MM.1S (cell line): Measurements from ENCODE around the gene MOCOS.

Source experiments
- DNase-seq: peaks from one replicate; pipeline ENCODE4 v3.0.0-alpha.2; 2015
- H2AFZ ChIP-seq: fragments of 300-600 bp; sonication (generic); 2 replicates; pipeline ENCODE4 v1.6.0; 2016; ENCODE audit warnings: antibody characterized with exemption, low read length
- H3F3A ChIP-seq: fragments of 300-600 bp; sonication (generic); 2 replicates; pipeline ENCODE4 v1.6.1; 2016; ENCODE audit warnings: mild to moderate bottlenecking, antibody characterized with exemption, low read length, moderate library complexity, mixed read lengths; ENCODE audit not compliant: insufficient read depth
- H3K27ac ChIP-seq: fragments of 300-600 bp; sonication (generic); 2 replicates; pipeline ENCODE4 v1.5.1; 2016; ENCODE audit warnings: mild to moderate bottlenecking, low read length
- H3K27me3 ChIP-seq: fragments of 300-600 bp; sonication (generic); replicated peaks from 2 replicates; pipeline ENCODE4 v1.6.0; 2016; ENCODE audit warnings: low read length; ENCODE audit not compliant: insufficient read depth
- H3K36me3 ChIP-seq: fragments of 300-600 bp; sonication (generic); replicated peaks from 2 replicates; pipeline ENCODE4 v1.6.1; 2016; ENCODE audit warnings: mild to moderate bottlenecking, low read length, mixed read lengths; ENCODE audit not compliant: insufficient read depth
- H3K4me1 ChIP-seq: fragments of 300-600 bp; sonication (generic); 2 replicates; pipeline ENCODE4 v1.6.1; 2016; ENCODE audit warnings: low read length, mixed read lengths
- H3K4me2 ChIP-seq: fragments of 300-600 bp; sonication (generic); 2 replicates; pipeline ENCODE4 v1.6.0; 2016; ENCODE audit warnings: low read depth, low read length
- H3K4me3 ChIP-seq: fragments of 300-600 bp; sonication (generic); 2 replicates; pipeline ENCODE4 v1.5.1; 2016; ENCODE audit warnings: low read length, mixed read lengths
- H3K79me2 ChIP-seq: fragments of 300-600 bp; sonication (generic); 2 replicates; pipeline ENCODE4 v1.6.1; 2016; ENCODE audit warnings: mixed run types, low read length, mixed read lengths
- H3K9ac ChIP-seq: fragments of 300-600 bp; sonication (generic); 2 replicates; pipeline ENCODE4 v1.6.1; 2016; ENCODE audit warnings: low read length, mixed read lengths
- H3K9me2 ChIP-seq: fragments of 300-600 bp; sonication (generic); replicated peaks from 2 replicates; pipeline ENCODE4 v1.6.1; 2016; ENCODE audit warnings: mild to moderate bottlenecking, low read length, mixed read lengths; ENCODE audit not compliant: insufficient read depth
- H3K9me3 ChIP-seq: fragments of 300-600 bp; sonication (generic); replicated peaks from 2 replicates; pipeline ENCODE4 v1.6.1; 2016; ENCODE audit warnings: mild to moderate bottlenecking, low read length, mixed read lengths; ENCODE audit not compliant: insufficient read depth
- H4K20me1 ChIP-seq: fragments of 300-600 bp; sonication (generic); 2 replicates; pipeline ENCODE4 v1.6.1; 2016; ENCODE audit warnings: mild to moderate bottlenecking, low read length, moderate library complexity, mixed read lengths; ENCODE audit not compliant: insufficient read depth
- CTCF ChIP-seq: fragments of 300-600 bp; sonication (generic); IDR thresholded peaks from 2 replicates; pipeline ENCODE4 v1.5.1; 2016; ENCODE audit warnings: antibody characterized with exemption, low read length, mixed read lengths
- EZH2 ChIP-seq: fragments of 300-600 bp; sonication (generic); optimal IDR thresholded peaks from 2 replicates; pipeline ENCODE3; 2017; ENCODE audit warnings: low read depth, mild to moderate bottlenecking, antibody characterized with exemption, low read length, mixed read lengths
- EZH2phosphoT487 ChIP-seq: fragments of 300-600 bp; sonication (generic); IDR thresholded peaks from 2 replicates; pipeline ENCODE4 v1.6.1; 2018; ENCODE audit warnings: antibody characterized with exemption, low read length

MOCOS gene

GRCh38 chr18:36250827-36251226, 63.5 kb downstream of the MOCOS start:
- Histone ChIP-seq H3K36me3 (no peaks in the 10 kb centered on the region), H3K9me3 (no peaks in the 10 kb centered on the region), H3K79me2 (no peaks in the 10 kb centered on the region), H2AFZ (no peak overlapping the region), H3K4me1 (no peaks in the 10 kb centered on the region), H3K27me3 (no peaks in the 10 kb centered on the region), H4K20me1 (no peaks in the 10 kb centered on the region), H3K9ac (no peak overlapping the region), H3K4me3 (no peak overlapping the region), H3K9me2 (no peaks in the 10 kb centered on the region), H3K4me2 (no peak overlapping the region), H3K27ac (no peak overlapping the region), H3F3A (no peaks in the 10 kb centered on the region)
- no peak for TF ChIP-seq EZH2phosphoT487
- TF ChIP-seq CTCF: no peak
- no peak for TF ChIP-seq EZH2
- no peak for DNase-seq

- no peak overlapping the region for H2AFZ ChIP-seq
- H3K9ac ChIP-seq: no peak overlapping the region
- H3K27me3 ChIP-seq: no peaks in the 10 kb centered on the region
- H3K27ac ChIP-seq: no peak overlapping the region
- no peaks in the 10 kb centered on the region for H3K9me2 ChIP-seq
- H3K9me3 ChIP-seq: no peaks in the 10 kb centered on the region
- H3F3A ChIP-seq: no peaks in the 10 kb centered on the region
- no peak for DNase-seq
- H3K4me1 ChIP-seq: no peaks in the 10 kb centered on the region
- TF ChIP-seq EZH2 (no peak), CTCF (no peak), EZH2phosphoT487 (no peak)
- no peaks in the 10 kb centered on the region for H3K79me2 ChIP-seq
- no peaks in the 10 kb centered on the region for H4K20me1 ChIP-seq
- H3K4me2 ChIP-seq: no peak overlapping the region
- H3K4me3 ChIP-seq: no peak overlapping the region
- H3K36me3 ChIP-seq: no peaks in the 10 kb centered on the region
Observed at GRCh38 chr18:36255072-36255698, 67.9 kb downstream of the MOCOS start.

- no peaks in the 10 kb centered on the region for H3K4me1 ChIP-seq
- H3K36me3 ChIP-seq: no peaks in the 10 kb centered on the region
- H3K4me3 ChIP-seq: no peak overlapping the region
- H4K20me1 ChIP-seq: no peaks in the 10 kb centered on the region
- H3K79me2 ChIP-seq: no peaks in the 10 kb centered on the region
- H3K27ac ChIP-seq: no peak overlapping the region
- H3K9me2 ChIP-seq: no peaks in the 10 kb centered on the region
- TF ChIP-seq EZH2phosphoT487 (no peak), EZH2 (no peak), CTCF (no peak)
- no peaks in the 10 kb centered on the region for H3F3A ChIP-seq
- no peak overlapping the region for H3K9ac ChIP-seq
- no peak for DNase-seq
- H3K4me2 ChIP-seq: no peak overlapping the region
- H3K27me3 ChIP-seq: no peaks in the 10 kb centered on the region
- H3K9me3 ChIP-seq: no peaks in the 10 kb centered on the region
- no peak overlapping the region for H2AFZ ChIP-seq
Observed at GRCh38 chr18:36256094-36256493, 68.8 kb downstream of the MOCOS start.
